ENCODE data around the gene KCNIP3. TPM values are rescaled to one million over a fixed set of nuclear protein-coding genes. Genes with fewer than 3 reads are reported as not detected.

The KCNIP3 gene
- total and polyA plus RNA-seq, 12 donors: 2.1 to 8.0 (median 3.9) TPM

DNA sequence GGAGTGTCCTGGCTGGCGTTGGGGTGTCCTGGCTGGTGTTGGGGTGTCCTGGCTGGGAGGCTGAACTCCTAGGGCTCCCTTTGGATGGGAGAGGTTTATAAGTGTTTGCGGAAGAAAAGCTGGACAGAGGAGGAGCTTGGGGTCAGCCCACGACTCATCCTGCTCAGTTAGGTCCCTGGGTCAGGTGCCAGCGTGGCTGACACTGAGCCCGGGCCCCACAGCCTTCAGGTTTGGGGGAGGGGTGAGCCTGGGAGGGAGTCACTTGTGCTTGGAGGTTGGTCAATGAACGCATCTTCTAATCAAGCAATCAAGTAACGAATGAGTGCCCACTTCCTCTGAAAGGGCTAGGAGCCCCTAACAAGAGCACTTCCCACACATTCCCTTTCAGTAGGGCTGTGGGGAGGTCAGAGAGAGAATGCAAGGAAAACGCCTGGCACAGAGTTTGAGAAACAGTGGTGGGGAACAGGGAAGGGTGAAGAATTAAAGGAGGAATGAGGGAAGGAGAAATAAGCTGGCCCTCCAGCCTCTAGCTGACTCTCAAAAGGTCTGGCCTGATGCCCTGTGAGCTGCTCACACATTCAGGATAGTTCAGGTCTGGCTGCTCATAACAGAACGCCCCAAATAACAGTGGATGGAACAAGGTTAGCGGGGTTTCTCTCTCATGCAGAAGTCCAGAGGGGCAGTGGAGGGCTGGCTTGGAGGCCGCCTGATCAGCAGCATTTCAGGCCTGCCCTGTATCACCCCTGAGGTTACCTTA lies 670 bp downstream of the KCNIP3 start:
- peaks cover 0 to 53% (median 26%) of the 10 kb centered on the region in 7 donors for H3K27me3 ChIP-seq
- WGBS, 2 donors: 47 to 48% methylated on average over 11 of the region's 11 CpGs
- no peaks in the 10 kb centered on the region for H3K4me1 ChIP-seq
- H3K9me3 ChIP-seq: no peaks in the 10 kb centered on the region
- H3K27ac ChIP-seq: no peak overlapping the region
- ATAC-seq (no peak), DNase-seq (no peak)
- intact Hi-C loops (cut with DNase I): no loop called here
- H3K36me3 ChIP-seq: no peaks in the 10 kb centered on the region
- H3K4me3 ChIP-seq: peak overlapping the region in 2 of 10 donors; percentile 11 to 27
- TF ChIP-seq, protein P1, sequence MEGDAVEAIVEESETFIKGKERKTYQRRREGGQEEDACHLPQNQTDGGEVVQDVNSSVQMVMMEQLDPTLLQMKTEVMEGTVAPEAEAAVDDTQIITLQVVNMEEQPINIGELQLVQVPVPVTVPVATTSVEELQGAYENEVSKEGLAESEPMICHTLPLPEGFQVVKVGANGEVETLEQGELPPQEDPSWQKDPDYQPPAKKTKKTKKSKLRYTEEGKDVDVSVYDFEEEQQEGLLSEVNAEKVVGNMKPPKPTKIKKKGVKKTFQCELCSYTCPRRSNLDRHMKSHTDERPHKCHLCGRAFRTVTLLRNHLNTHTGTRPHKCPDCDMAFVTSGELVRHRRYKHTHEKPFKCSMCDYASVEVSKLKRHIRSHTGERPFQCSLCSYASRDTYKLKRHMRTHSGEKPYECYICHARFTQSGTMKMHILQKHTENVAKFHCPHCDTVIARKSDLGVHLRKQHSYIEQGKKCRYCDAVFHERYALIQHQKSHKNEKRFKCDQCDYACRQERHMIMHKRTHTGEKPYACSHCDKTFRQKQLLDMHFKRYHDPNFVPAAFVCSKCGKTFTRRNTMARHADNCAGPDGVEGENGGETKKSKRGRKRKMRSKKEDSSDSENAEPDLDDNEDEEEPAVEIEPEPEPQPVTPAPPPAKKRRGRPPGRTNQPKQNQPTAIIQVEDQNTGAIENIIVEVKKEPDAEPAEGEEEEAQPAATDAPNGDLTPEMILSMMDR (IDR thresholded peaks at IDR 0.05): no peak

DNA sequence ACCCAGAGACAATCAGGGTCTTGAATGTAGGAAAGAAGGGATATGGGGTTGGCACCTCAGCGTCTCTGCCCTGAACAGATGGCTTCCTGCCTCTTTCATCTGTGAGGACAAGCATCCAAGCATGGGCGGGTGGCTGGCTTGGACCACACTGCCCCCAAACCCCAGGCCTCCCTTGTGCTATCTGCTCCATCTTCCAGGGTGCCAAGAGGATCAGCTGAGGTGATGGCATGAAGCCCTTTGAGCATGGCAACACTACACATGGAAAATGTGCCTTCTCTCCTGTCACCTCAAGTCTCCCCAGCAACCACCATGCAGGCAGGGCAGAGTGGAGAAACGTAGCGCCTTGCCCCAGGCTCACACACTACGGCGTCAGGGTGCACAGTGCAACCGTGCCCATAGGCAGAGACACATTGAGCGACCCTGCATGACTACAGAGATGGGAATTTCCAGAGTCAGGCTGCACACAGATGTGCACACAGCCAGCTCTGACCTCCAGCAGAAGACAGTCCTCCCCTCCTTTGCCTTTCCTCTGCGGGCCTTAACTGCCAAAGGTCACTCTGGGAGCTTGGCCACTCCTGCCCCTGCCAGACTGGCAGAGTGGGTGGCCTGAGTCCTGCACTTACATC lies 1.5 kb downstream of the KCNIP3 start:
- H3K4me3 ChIP-seq: no peak overlapping the region
- H3K9me3 ChIP-seq: no peaks in the 10 kb centered on the region
- DNase-seq: no peak
- H3K27me3 ChIP-seq: peaks cover 0 to 61% (median 26%) of the 10 kb centered on the region in 7 donors
- ATAC-seq: no peak
- H3K36me3 ChIP-seq: no peaks in the 10 kb centered on the region
- intact Hi-C loops (cut with DNase I): no loop called here
- no peak overlapping the region for H3K27ac ChIP-seq
- H3K4me1 ChIP-seq: no peaks in the 10 kb centered on the region
- TF ChIP-seq, protein P1 (IDR thresholded peaks at IDR 0.05): no peak
- 85% methylated on average over 9 of the region's 9 CpGs for WGBS, 2 donors

DNA sequence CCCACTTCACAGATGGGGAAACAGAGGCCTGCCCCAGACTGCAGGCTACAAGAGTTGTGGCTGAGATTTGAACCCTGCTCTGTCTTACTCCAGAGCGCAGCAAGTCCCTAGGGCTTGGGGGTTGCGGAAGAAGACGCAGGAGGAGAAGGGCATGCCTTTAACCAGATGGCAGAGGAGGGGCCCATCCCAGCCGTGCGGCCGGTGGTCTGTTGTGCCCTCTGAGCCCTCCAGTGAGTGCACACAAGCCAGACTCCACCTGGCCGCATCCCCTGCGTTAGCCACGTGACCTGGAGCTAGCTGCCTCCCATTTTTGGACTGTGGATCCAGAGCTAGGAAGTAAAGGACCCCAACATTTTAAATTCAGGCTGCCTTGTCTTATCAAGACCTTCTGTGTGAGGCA lies 2.8 kb downstream of the KCNIP3 start:
- Histone ChIP-seq H3K27me3 (peaks cover 0 to 61% (median 26%) of the 10 kb centered on the region in 7 donors), H3K4me1 (no peaks in the 10 kb centered on the region), H3K4me3 (no peak overlapping the region), H3K27ac (no peak overlapping the region), H3K9me3 (no peaks in the 10 kb centered on the region), H3K36me3 (no peaks in the 10 kb centered on the region)
- ATAC-seq (no peak), DNase-seq (no peak)
- intact Hi-C loops (cut with DNase I): no loop called here
- TF ChIP-seq, protein P1 (IDR thresholded peaks at IDR 0.05): no peak
- WGBS, 2 donors: 76 to 82% methylated on average over 9 of the region's 9 CpGs

DNA sequence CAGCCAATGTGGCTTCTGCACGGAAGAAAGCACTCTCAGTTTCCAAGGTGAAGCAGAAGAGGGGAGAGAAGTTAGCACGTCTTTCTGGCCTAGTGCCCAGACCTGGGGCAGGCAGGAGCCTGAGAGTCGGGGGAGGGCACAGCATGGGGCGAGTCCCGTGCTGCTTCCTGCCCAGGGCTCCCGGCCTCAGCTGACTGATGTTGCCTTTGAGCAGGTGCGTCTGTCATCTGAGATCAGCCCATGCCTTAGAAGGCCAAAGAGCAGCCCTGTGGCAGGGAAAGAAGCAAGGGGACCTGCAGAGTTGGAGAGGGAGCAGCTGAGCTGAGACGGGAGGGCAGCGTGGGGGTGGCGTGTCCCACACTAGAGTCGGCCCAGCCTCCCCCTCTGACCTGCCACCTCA lies 3.3 kb downstream of the KCNIP3 start:
- TF ChIP-seq, protein P1 (IDR thresholded peaks at IDR 0.05): no peak
- no peaks in the 10 kb centered on the region for H3K9me3 ChIP-seq
- no peaks in the 10 kb centered on the region for H3K4me1 ChIP-seq
- no peaks in the 10 kb centered on the region for H3K36me3 ChIP-seq
- H3K27ac ChIP-seq: no peak overlapping the region
- DNase-seq (no peak), ATAC-seq (no peak)
- peaks cover 0 to 61% (median 26%) of the 10 kb centered on the region in 7 donors for H3K27me3 ChIP-seq
- WGBS, 2 donors: 29 to 38% methylated on average over 11 of the region's 11 CpGs
- intact Hi-C loops (cut with DNase I): no loop called here
- H3K4me3 ChIP-seq: no peak overlapping the region
